PC-3 (cell line): ENCODE measurements around the gene RBMS3.

Experiments
- EZH2 ChIP-seq: fragments of 300-600 bp; sonication (generic); IDR thresholded peaks from one replicate; pipeline ENCODE4 v1.6.1; 2017; ENCODE audit warnings: antibody characterized with exemption, mild to moderate bottlenecking, low read length; ENCODE audit not compliant: unreplicated experiment
- EZH2phosphoT487 ChIP-seq: fragments of 300-600 bp; sonication (generic); IDR thresholded peaks from 2 replicates; pipeline ENCODE4 v1.6.1; 2018; ENCODE audit warnings: mild to moderate bottlenecking, antibody characterized with exemption, low read length, borderline replicate concordance
- TF ChIP-seq, protein P1 (sequence below): fragments of 300-600 bp; sonication (generic); conservative IDR thresholded peaks from 2 replicates; pipeline ENCODE4 v1.5.1; 2017; ENCODE audit warnings: antibody characterized with exemption, low read depth, mild to moderate bottlenecking, low read length

DNA sequence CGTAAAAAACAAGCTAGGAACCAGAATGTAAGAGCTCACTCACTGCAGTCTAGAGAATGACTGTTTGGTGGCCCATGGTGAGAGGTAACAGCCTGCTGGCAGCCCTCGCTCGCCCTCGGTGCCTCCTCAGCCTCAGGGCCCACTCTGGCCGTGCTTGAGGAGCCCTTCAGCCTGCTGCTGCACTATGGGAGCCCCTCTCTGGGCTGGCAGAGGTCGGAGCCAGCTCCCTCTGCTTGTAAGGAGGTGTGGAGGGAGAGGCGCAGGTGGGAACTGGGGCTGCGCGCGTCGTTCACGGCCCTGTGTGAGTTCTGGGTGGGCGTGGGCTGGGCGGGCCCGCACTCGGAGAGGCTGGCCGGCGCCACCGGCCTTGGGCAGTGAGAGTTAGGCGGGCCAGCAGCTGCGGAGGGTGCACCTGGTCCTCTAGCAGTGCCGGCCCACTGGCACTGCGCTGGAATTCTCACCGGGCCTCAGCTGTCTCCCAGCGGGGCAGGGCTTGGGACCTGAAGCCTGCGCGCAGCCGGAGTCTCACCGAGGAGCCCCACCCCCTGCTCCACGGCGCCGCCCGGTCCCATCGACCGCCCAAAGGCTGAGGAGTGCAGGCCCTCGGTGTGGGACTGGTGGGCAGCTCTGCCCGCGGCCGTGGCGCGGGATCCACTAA, 420.6 kb downstream of the RBMS3 start:
- TF ChIP-seq, protein P1, sequence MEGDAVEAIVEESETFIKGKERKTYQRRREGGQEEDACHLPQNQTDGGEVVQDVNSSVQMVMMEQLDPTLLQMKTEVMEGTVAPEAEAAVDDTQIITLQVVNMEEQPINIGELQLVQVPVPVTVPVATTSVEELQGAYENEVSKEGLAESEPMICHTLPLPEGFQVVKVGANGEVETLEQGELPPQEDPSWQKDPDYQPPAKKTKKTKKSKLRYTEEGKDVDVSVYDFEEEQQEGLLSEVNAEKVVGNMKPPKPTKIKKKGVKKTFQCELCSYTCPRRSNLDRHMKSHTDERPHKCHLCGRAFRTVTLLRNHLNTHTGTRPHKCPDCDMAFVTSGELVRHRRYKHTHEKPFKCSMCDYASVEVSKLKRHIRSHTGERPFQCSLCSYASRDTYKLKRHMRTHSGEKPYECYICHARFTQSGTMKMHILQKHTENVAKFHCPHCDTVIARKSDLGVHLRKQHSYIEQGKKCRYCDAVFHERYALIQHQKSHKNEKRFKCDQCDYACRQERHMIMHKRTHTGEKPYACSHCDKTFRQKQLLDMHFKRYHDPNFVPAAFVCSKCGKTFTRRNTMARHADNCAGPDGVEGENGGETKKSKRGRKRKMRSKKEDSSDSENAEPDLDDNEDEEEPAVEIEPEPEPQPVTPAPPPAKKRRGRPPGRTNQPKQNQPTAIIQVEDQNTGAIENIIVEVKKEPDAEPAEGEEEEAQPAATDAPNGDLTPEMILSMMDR: no peak
- TF ChIP-seq EZH2 (no peak), EZH2phosphoT487 (no peak)
